HEK293 (cell line): ENCODE data around the gene PPP4R4.

Experiments
- CTCF ChIP-seq: fragments of 450-650 bp; formaldehyde crosslinking; IDR thresholded peaks from 2 replicates; pipeline ENCODE4 v1.5.1; 2016; ENCODE audit warnings: missing biosample characterization, missing genetic modification characterization
- OVOL3 ChIP-seq: fragments of 450-650 bp; formaldehyde crosslinking; IDR thresholded peaks from 2 replicates; pipeline ENCODE4 v1.5.1; 2016; ENCODE audit warnings: missing biosample characterization, missing genetic modification characterization
- PBX3 ChIP-seq: sonication (generic); formaldehyde crosslinking; IDR thresholded peaks from 2 replicates; pipeline ENCODE4 v1.8.1; 2022; ENCODE audit warnings: mild to moderate bottlenecking, moderate library complexity, missing genetic modification reagents
- YY1 ChIP-seq: fragments of 450-650 bp; formaldehyde crosslinking; IDR thresholded peaks from 2 replicates; pipeline ENCODE4 v1.5.1; 2018; ENCODE audit warnings: missing biosample characterization, missing genetic modification characterization
- ZNF140 ChIP-seq: fragments of 450-650 bp; formaldehyde crosslinking; IDR thresholded peaks from 2 replicates; pipeline ENCODE4 v1.5.1; 2016; ENCODE audit warnings: missing biosample characterization, missing genetic modification characterization
- ZNF214 ChIP-seq: fragments of 450-650 bp; formaldehyde crosslinking; IDR thresholded peaks from 2 replicates; pipeline ENCODE4 v1.5.1; 2017; ENCODE audit warnings: missing biosample characterization, mild to moderate bottlenecking, missing genetic modification characterization, borderline replicate concordance
- ZNF335 ChIP-seq: fragments of 450-650 bp; formaldehyde crosslinking; conservative IDR thresholded peaks from 2 replicates; pipeline ENCODE4 v1.5.1; 2016; ENCODE audit warnings: missing biosample characterization, missing genetic modification characterization
- ZNF398 ChIP-seq: fragments of 450-650 bp; formaldehyde crosslinking; IDR thresholded peaks from 2 replicates; pipeline ENCODE4 v1.5.1; 2017; ENCODE audit warnings: missing biosample characterization, missing genetic modification characterization
- ZNF513 ChIP-seq: fragments of 450-650 bp; IDR thresholded peaks from 2 replicates; pipeline ENCODE4 v1.5.1; 2018; ENCODE audit warnings: missing biosample characterization, missing genetic modification characterization
- ZNF639 ChIP-seq: fragments of 450-650 bp; formaldehyde crosslinking; IDR thresholded peaks from 2 replicates; pipeline ENCODE4 v1.5.1; 2016; ENCODE audit warnings: missing biosample characterization, missing genetic modification characterization
- ZNF670 ChIP-seq: fragments of 450-650 bp; formaldehyde crosslinking; IDR thresholded peaks from 2 replicates; pipeline ENCODE4 v1.5.1; 2016; ENCODE audit warnings: missing biosample characterization, missing genetic modification characterization, low read depth
- ZNF677 ChIP-seq: fragments of 450-650 bp; IDR thresholded peaks from 2 replicates; pipeline ENCODE4 v1.5.0; 2018; ENCODE audit warnings: missing biosample characterization, mild to moderate bottlenecking, missing genetic modification characterization, moderate library complexity

- TF ChIP-seq ZNF140 (no peak), OVOL3 (tag by site-specific recombination) (no peak), ZNF214 (tag by site-specific recombination) (no peak), ZNF335 (tag by site-specific recombination) (no peak), ZNF398 (tag by site-specific recombination) (no peak), ZNF513 (tag by site-specific recombination) (no peak), ZNF670 (tag by site-specific recombination) (no peak), CTCF (tag by site-specific recombination) (no peak), ZNF677 (no peak), YY1 (tag by site-specific recombination) (no peak), ZNF639 (tag by site-specific recombination) (no peak), PBX3 (CRISPR knock-in tag) (no peak)
Measured at GRCh38 chr14:94158239-94158883, 15.8 kb upstream of the PPP4R4 start.
